ENCODE measurements around the gene ZNF10.

Gene ZNF10

DNA sequence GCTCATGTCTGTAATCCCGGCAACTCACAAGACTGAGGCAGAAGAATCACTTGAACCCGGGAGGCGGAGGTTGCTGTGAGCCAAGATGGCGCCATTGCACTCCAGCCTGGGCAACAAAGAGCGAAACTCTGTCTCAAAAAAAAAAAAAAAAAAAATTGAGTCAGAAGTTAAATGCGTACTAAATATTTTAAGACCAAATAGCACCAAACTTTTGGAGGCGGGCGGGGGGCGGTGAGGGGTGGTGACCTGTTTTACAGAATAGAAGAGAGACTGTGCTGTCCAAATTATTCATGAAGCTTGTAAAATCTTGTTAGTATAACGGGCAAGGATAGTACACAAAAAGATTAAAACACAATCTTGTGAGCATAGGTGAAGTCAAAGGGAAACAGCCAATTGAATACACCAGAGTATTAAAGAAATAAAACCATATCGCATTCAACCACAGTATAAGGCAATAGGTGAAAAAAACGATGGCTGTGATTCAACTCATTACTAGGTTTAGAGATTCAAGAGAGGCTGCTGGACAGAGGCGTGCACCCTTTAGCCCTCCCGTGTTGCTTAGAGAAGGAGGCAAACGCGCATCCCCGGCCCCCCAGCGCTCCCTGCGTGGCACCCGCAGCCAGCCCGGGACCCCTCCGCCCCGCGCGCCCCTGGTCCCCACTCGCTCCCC, 924 bp upstream of the ZNF10 start:
- Histone ChIP-seq H3K4me3 (ENCODE audit: low read depth in 1 of 5, low read length in 5 of 5) (peak overlapping the region; percentile 69 to 99 (median 86)), H3K4me1 (ENCODE audit: control insufficient read depth in 5 of 5, insufficient read depth in 5 of 5, low read length in 5 of 5) (peaks cover 0 to 18% (median 12%) of the 10 kb centered on the region in 5 donors), H3K27me3 (ENCODE audit: control insufficient read depth in 5 of 5, insufficient read depth in 4 of 5, low read length in 5 of 5) (no peaks in the 10 kb centered on the region), H3K9me3 (ENCODE audit: control insufficient read depth in 5 of 5, low read length in 5 of 5) (peaks cover 28 to 61% (median 37%) of the 10 kb centered on the region in 5 donors), H3K27ac (ENCODE audit: low read depth, low read length) (peak overlapping the region; percentile 91), H3K36me3 (ENCODE audit: control insufficient read depth in 5 of 5, insufficient read depth in 5 of 5, low read length in 5 of 5) (peaks cover 8 to 19% (median 10%) of the 10 kb centered on the region in 5 donors), H3K9ac (ENCODE audit: low read length in 5 of 5) (peak overlapping the region in 4 of 5 donors; percentile 75 to 84 (median 79))

DNA sequence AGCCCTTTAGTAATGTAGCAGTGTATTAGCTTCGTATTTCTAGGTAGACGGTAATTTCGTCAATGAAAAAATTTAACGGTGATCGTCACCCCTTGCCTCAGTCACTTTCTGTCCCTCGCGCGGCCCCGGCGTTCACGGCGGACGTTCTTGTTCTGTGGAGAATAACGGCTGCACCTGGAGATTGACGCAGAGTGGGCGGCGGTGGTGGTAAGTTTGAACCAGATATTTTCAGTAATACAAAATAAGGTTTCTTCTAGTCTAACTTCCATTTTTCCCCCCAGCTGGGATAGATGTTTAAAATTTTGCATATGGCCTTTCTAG, 341 bp downstream of the ZNF10 start:
- Histone ChIP-seq H3K4me3 (ENCODE audit: low read depth in 1 of 5, low read length in 5 of 5) (peak overlapping the region; percentile 81 to 99 (median 89)), H3K36me3 (ENCODE audit: control insufficient read depth in 5 of 5, insufficient read depth in 5 of 5, low read length in 5 of 5) (peaks cover 13 to 31% (median 17%) of the 10 kb centered on the region in 5 donors), H3K27ac (ENCODE audit: low read depth, low read length) (peak overlapping the region; percentile 91), H3K9ac (ENCODE audit: low read length in 5 of 5) (peak overlapping the region; percentile 75 to 92 (median 84)), H3K4me1 (ENCODE audit: control insufficient read depth in 5 of 5, insufficient read depth in 5 of 5, low read length in 5 of 5) (peaks cover 0 to 18% (median 12%) of the 10 kb centered on the region in 5 donors), H3K9me3 (ENCODE audit: control insufficient read depth in 5 of 5, low read length in 5 of 5) (peaks cover 27 to 62% (median 37%) of the 10 kb centered on the region in 5 donors), H3K27me3 (ENCODE audit: control insufficient read depth in 5 of 5, insufficient read depth in 4 of 5, low read length in 5 of 5) (no peaks in the 10 kb centered on the region)

DNA sequence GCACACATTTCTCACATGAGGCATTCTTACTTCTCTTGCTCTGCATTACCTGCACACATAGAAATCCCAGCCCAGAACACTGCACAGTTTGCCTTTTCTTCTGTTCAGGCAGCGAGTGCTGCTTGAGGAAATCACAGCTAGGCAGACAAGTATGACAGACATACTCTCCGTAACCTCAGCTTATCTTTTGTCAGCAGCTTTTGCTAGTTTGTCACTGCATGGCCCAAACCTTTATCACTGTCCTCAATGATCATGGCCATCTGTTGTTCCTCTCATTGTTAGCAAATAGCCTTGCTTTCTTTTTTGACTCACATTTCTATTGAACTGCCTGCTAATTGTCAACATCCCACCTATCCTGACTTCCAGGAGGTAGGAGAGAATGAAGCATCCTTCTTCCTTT, 5.3 kb downstream of the ZNF10 start:
- H3K9me3 ChIP-seq (ENCODE audit: control insufficient read depth in 5 of 5, low read length in 5 of 5): peaks cover 52 to 72% (median 64%) of the 10 kb centered on the region in 5 donors
- H3K36me3 ChIP-seq (ENCODE audit: control insufficient read depth in 5 of 5, insufficient read depth in 5 of 5, low read length in 5 of 5): peaks cover 28 to 59% (median 38%) of the 10 kb centered on the region in 5 donors
- peaks cover 0 to 10% (median 5%) of the 10 kb centered on the region in 5 donors for H3K4me1 ChIP-seq (ENCODE audit: control insufficient read depth in 5 of 5, insufficient read depth in 5 of 5, low read length in 5 of 5)
- no peak overlapping the region for H3K27ac ChIP-seq (ENCODE audit: low read depth, low read length)
- peak overlapping the region in 4 of 5 donors; percentile 4 to 40 (median 28) for H3K4me3 ChIP-seq (ENCODE audit: low read depth in 1 of 5, low read length in 5 of 5)
- H3K9ac ChIP-seq (ENCODE audit: low read length in 5 of 5): no peak overlapping the region
- no peaks in the 10 kb centered on the region for H3K27me3 ChIP-seq (ENCODE audit: control insufficient read depth in 5 of 5, insufficient read depth in 4 of 5, low read length in 5 of 5)

DNA sequence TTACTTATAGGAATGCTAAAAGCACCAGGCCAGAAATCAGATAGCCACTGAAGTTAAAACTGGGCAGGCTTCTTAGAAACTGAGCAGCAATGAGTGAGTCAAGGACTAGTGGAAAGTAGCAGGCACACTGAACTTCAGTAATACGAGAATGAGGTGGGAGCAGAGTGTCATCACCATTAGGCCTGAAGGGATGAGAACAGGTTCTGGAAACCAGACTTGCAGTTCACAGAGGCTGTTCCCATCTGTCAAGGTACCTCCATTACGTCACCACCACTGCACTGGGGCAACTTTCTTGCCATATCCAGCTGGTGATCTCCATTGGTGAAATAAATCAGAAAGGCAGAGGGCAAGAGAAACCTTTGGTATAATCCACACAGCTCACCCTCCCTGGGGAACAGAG, 15.6 kb downstream of the ZNF10 start:
- no peaks in the 10 kb centered on the region for H3K27me3 ChIP-seq (ENCODE audit: control insufficient read depth in 5 of 5, insufficient read depth in 4 of 5, low read length in 5 of 5)
- H3K9ac ChIP-seq (ENCODE audit: low read length in 5 of 5): no peak overlapping the region
- no peak overlapping the region for H3K27ac ChIP-seq (ENCODE audit: low read depth, low read length)
- H3K4me1 ChIP-seq (ENCODE audit: control insufficient read depth in 5 of 5, insufficient read depth in 5 of 5, low read length in 5 of 5): no peaks in the 10 kb centered on the region
- H3K4me3 ChIP-seq (ENCODE audit: low read depth in 1 of 5, low read length in 5 of 5): peak overlapping the region; percentile 1 to 59 (median 40)
- H3K9me3 ChIP-seq (ENCODE audit: control insufficient read depth in 5 of 5, low read length in 5 of 5): peaks cover 32 to 94% (median 74%) of the 10 kb centered on the region in 5 donors
- peaks cover 34 to 60% (median 41%) of the 10 kb centered on the region in 5 donors for H3K36me3 ChIP-seq (ENCODE audit: control insufficient read depth in 5 of 5, insufficient read depth in 5 of 5, low read length in 5 of 5)

DNA sequence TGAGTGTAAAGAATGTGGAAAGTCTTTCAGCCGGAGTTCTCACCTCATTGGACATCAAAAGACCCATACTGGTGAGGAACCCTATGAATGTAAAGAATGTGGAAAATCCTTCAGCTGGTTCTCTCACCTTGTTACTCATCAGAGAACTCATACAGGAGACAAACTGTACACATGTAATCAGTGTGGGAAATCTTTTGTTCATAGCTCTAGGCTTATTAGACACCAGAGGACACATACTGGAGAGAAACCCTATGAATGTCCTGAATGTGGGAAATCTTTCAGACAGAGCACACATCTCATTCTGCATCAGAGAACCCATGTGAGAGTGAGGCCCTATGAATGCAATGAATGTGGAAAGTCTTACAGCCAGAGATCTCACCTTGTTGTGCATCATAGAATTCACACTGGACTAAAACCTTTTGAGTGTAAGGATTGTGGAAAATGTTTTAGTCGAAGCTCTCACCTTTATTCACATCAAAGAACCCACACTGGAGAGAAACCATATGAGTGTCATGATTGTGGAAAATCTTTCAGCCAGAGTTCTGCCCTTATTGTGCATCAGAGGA, 25.8 kb downstream of the ZNF10 start:
- peaks cover 68 to 91% (median 87%) of the 10 kb centered on the region in 5 donors for H3K9me3 ChIP-seq (ENCODE audit: control insufficient read depth in 5 of 5, low read length in 5 of 5)
- peak overlapping the region; percentile 2 to 67 (median 48) for H3K4me3 ChIP-seq (ENCODE audit: low read depth in 1 of 5, low read length in 5 of 5)
- peaks cover 51 to 63% (median 58%) of the 10 kb centered on the region in 5 donors for H3K36me3 ChIP-seq (ENCODE audit: control insufficient read depth in 5 of 5, insufficient read depth in 5 of 5, low read length in 5 of 5)
- no peaks in the 10 kb centered on the region for H3K4me1 ChIP-seq (ENCODE audit: control insufficient read depth in 5 of 5, insufficient read depth in 5 of 5, low read length in 5 of 5)
- H3K27ac ChIP-seq (ENCODE audit: low read depth, low read length): no peak overlapping the region
- no peak overlapping the region for H3K9ac ChIP-seq (ENCODE audit: low read length in 5 of 5)
- H3K27me3 ChIP-seq (ENCODE audit: control insufficient read depth in 5 of 5, insufficient read depth in 4 of 5, low read length in 5 of 5): no peaks in the 10 kb centered on the region

DNA sequence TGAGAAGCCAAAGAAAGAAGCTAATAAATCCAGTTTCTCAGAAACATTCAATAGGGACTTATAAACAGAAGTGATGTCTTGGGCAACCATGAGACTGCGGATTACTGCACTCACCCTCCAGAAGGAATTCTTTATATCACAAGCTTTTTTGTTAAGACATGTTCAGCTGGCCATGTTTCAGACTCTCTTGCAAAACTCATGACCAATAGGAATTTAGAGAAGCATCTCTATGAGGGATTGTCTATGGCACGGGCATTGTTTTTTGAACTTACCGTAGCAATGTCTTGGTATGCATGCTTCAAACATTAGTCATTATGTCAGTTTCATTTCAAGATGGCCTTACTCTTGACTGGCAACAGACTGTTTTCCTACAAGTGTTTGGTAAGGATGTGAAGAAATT, 35.3 kb downstream of the ZNF10 start:
- peaks cover 30 to 70% (median 61%) of the 10 kb centered on the region in 5 donors for H3K9me3 ChIP-seq (ENCODE audit: control insufficient read depth in 5 of 5, low read length in 5 of 5)
- peak overlapping the region in 2 of 5 donors; percentile 19 to 20 for H3K4me3 ChIP-seq (ENCODE audit: low read depth in 1 of 5, low read length in 5 of 5)

DNA sequence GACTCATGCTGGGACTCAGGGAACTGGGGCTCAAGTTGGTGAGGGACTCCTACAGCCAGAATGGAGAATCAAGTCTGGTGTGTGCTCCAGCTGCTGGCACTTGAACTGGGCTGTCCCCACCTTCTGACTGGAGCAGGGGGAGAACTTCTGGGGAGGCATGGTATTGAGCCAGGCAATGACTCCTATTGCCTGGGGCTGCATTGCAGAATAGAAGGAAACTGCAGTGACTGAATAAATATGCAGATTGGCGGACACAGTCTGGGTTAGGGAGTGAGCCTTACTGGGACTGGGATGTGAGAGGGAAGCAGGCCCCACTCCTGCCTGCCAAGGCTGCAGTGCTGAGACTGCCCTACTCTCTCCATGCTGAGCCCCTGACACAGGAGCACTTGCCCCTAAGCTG, 42.1 kb downstream of the ZNF10 start:
- H3K9ac ChIP-seq (ENCODE audit: low read length in 5 of 5): no peak overlapping the region
- H3K4me1 ChIP-seq (ENCODE audit: control insufficient read depth in 5 of 5, insufficient read depth in 5 of 5, low read length in 5 of 5): no peaks in the 10 kb centered on the region
- H3K27ac ChIP-seq (ENCODE audit: low read depth, low read length): no peak overlapping the region
- peak overlapping the region in 3 of 5 donors; percentile 6 to 40 (median 19) for H3K4me3 ChIP-seq (ENCODE audit: low read depth in 1 of 5, low read length in 5 of 5)
- peaks cover 21 to 57% (median 44%) of the 10 kb centered on the region in 5 donors for H3K9me3 ChIP-seq (ENCODE audit: control insufficient read depth in 5 of 5, low read length in 5 of 5)
- H3K36me3 ChIP-seq (ENCODE audit: control insufficient read depth in 5 of 5, insufficient read depth in 5 of 5, low read length in 5 of 5): no peaks in the 10 kb centered on the region
- no peaks in the 10 kb centered on the region for H3K27me3 ChIP-seq (ENCODE audit: control insufficient read depth in 5 of 5, insufficient read depth in 4 of 5, low read length in 5 of 5)

More for the DNA sequence above, 35.3 kb downstream of the ZNF10 start:
- no peak overlapping the region for H3K9ac ChIP-seq (ENCODE audit: low read length in 5 of 5)
- H3K4me1 ChIP-seq (ENCODE audit: control insufficient read depth in 5 of 5, insufficient read depth in 5 of 5, low read length in 5 of 5): no peaks in the 10 kb centered on the region
- no peaks in the 10 kb centered on the region for H3K36me3 ChIP-seq (ENCODE audit: control insufficient read depth in 5 of 5, insufficient read depth in 5 of 5, low read length in 5 of 5)
- H3K27me3 ChIP-seq (ENCODE audit: control insufficient read depth in 5 of 5, insufficient read depth in 4 of 5, low read length in 5 of 5): no peaks in the 10 kb centered on the region
- H3K27ac ChIP-seq (ENCODE audit: low read depth, low read length): no peak overlapping the region

DNA sequence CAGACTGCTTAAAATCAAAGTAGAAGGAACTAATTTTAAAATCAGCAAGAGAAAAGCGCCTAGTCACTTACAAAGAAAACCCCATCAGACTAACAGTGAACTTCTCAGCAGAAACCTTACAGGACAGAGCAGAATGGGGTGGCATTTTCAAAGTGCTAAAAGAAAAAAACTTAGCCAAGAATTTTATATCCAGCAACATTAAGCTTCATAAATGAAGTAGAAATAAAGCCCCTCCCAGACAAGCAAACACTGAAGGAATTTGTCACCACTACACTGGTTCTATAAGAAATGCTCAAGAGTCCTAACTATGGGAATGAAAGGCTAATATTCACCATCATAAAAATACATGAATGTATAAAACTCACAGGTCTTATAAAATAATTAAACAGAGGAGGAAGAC, 44.5 kb downstream of the ZNF10 start:
- Histone ChIP-seq H3K27ac (ENCODE audit: low read depth, low read length) (no peak overlapping the region), H3K4me3 (ENCODE audit: low read depth in 1 of 5, low read length in 5 of 5) (no peak overlapping the region), H3K36me3 (ENCODE audit: control insufficient read depth in 5 of 5, insufficient read depth in 5 of 5, low read length in 5 of 5) (no peaks in the 10 kb centered on the region), H3K27me3 (ENCODE audit: control insufficient read depth in 5 of 5, insufficient read depth in 4 of 5, low read length in 5 of 5) (no peaks in the 10 kb centered on the region), H3K4me1 (ENCODE audit: control insufficient read depth in 5 of 5, insufficient read depth in 5 of 5, low read length in 5 of 5) (no peaks in the 10 kb centered on the region), H3K9ac (ENCODE audit: low read length in 5 of 5) (no peak overlapping the region), H3K9me3 (ENCODE audit: control insufficient read depth in 5 of 5, low read length in 5 of 5) (peaks cover 15 to 54% (median 39%) of the 10 kb centered on the region in 5 donors)

DNA sequence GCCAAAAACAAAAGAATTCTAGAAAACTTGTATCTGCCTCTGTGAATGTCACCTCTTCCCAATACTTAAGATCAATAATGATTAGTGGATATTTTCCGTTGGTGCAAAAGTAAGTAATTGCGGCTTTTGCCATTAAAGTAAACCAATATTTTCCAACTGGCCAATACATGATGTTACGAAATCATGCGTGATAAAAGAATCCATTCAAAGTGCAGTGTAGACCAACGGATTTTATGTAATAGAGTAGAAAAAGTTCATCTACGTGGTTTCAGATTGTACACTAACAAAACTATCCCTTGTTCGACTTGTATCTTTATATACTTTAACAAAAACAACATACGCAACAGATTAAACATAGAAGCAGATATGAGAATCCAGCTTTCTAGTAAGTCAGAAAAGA, 50.2 kb downstream of the ZNF10 start:
- peak overlapping the region; percentile 41 to 100 (median 100) for H3K4me3 ChIP-seq (ENCODE audit: low read depth in 1 of 5, low read length in 5 of 5)

More for the DNA sequence above, 50.2 kb downstream of the ZNF10 start:
- no peaks in the 10 kb centered on the region for H3K27me3 ChIP-seq (ENCODE audit: control insufficient read depth in 5 of 5, insufficient read depth in 4 of 5, low read length in 5 of 5)
- H3K36me3 ChIP-seq (ENCODE audit: control insufficient read depth in 5 of 5, insufficient read depth in 5 of 5, low read length in 5 of 5): peaks cover under 1 to 29% (median 26%) of the 10 kb centered on the region in 5 donors
- no peak overlapping the region for H3K27ac ChIP-seq (ENCODE audit: low read depth, low read length)
- peaks cover 19 to 54% (median 35%) of the 10 kb centered on the region in 5 donors for H3K9me3 ChIP-seq (ENCODE audit: control insufficient read depth in 5 of 5, low read length in 5 of 5)
- H3K9ac ChIP-seq (ENCODE audit: low read length in 5 of 5): no peak overlapping the region
- H3K4me1 ChIP-seq (ENCODE audit: control insufficient read depth in 5 of 5, insufficient read depth in 5 of 5, low read length in 5 of 5): peaks cover 0 to 13% (median 11%) of the 10 kb centered on the region in 5 donors

Measured in subcutaneous abdominal adipose tissue (tissue), 5 donors.